ENCODE results near the gene POLR2B.

GRCh38 chr4:57040510-57040909 lies 61.8 kb downstream of the POLR2B start:
- no peak for TF ChIP-seq CTCF (IDR thresholded peaks at IDR 0.05)
- no peak for TF ChIP-seq POLR2AphosphoS5 (IDR thresholded peaks at IDR 0.05)
- TF ChIP-seq POLR2A (IDR thresholded peaks at IDR 0.05): no peak
